RWPE2 (cell line): ENCODE data around the gene TMEM86A.
"Not testable (repeated sequence)": the region's sequence is repeated elsewhere in the genome, so short reads cannot be mapped to it uniquely, and the experiment has no call there.

Experiments used
- ATAC-seq: fragments of 200-7000 bp; cut with Tn5 transposase; 3 replicates; pipeline ENCODE4 v1.9.1; 2021; ENCODE audit warnings: low read depth
- DNase-seq: peaks from one replicate; pipeline ENCODE4 v3.0.0-alpha.2; 2020; ENCODE audit warnings: low spot score
- H3K27ac ChIP-seq: fragments of 450-650 bp; 2 replicates; pipeline ENCODE4 v1.5.1; 2017; ENCODE audit warnings: mild to moderate bottlenecking; ENCODE audit not compliant: poor library complexity, severe bottlenecking
- H3K27me3 ChIP-seq: fragments of 250-450 bp; sonication (Bioruptor Pico); 2 replicates; pipeline ENCODE4 v1.5.1; 2021; ENCODE audit warnings: mild to moderate bottlenecking, moderate library complexity; ENCODE audit not compliant: insufficient read depth, poor library complexity, severe bottlenecking
- H3K36me3 ChIP-seq: fragments of 250-450 bp; sonication (Bioruptor Pico); 2 replicates; pipeline ENCODE4 v1.5.1; 2020; ENCODE audit warnings: low read depth, mild to moderate bottlenecking, moderate library complexity
- H3K4me1 ChIP-seq: fragments of 250-450 bp; sonication (Bioruptor Pico); 2 replicates; pipeline ENCODE4 v1.5.1; 2021; ENCODE audit warnings: mild to moderate bottlenecking, moderate library complexity; ENCODE audit not compliant: insufficient read depth, poor library complexity, severe bottlenecking
- H3K4me3 ChIP-seq: fragments of 250-450 bp; sonication (Bioruptor Pico); 2 replicates; pipeline ENCODE4 v1.5.1; 2021; ENCODE audit warnings: mild to moderate bottlenecking, moderate library complexity; ENCODE audit not compliant: severe bottlenecking
- H3K9me3 ChIP-seq: fragments of 250-450 bp; sonication (Bioruptor Pico); 2 replicates; pipeline ENCODE4 v1.5.1; 2021; ENCODE audit warnings: mild to moderate bottlenecking, moderate library complexity; ENCODE audit not compliant: severe bottlenecking
- CTCF ChIP-seq: fragments of 450-650 bp; IDR thresholded peaks from one replicate; pipeline ENCODE4 v1.5.1; 2017; ENCODE audit warnings: mild to moderate bottlenecking, moderate library complexity; ENCODE audit not compliant: poor library complexity, severe bottlenecking

The TMEM86A gene

GRCh38 chr11:18676803-18677202 lies 21.8 kb upstream of the TMEM86A start:
- TF ChIP-seq CTCF = no peak
- peaks cover 17% of the 10 kb centered on the region for H3K4me1 ChIP-seq
- H3K9me3 ChIP-seq = no peaks in the 10 kb centered on the region
- H3K4me3 ChIP-seq = no peak overlapping the region
- H3K27me3 ChIP-seq = no peaks in the 10 kb centered on the region
- peak overlapping the region; percentile 80 for H3K27ac ChIP-seq
- peak; percentile 98 for ATAC-seq
- H3K36me3 ChIP-seq = no peaks in the 10 kb centered on the region
- no peak for DNase-seq

GRCh38 chr11:18677560-18677959 lies 21.0 kb upstream of the TMEM86A start:
- H3K4me3 ChIP-seq = no peak overlapping the region
- no peaks in the 10 kb centered on the region for H3K9me3 ChIP-seq
- no peaks in the 10 kb centered on the region for H3K36me3 ChIP-seq
- H3K4me1 ChIP-seq = peaks cover 17% of the 10 kb centered on the region
- H3K27me3 ChIP-seq = no peaks in the 10 kb centered on the region
- DNase-seq (no peak), ATAC-seq (no peak)
- peak overlapping the region; percentile 80 for H3K27ac ChIP-seq
- no peak for TF ChIP-seq CTCF

DNA sequence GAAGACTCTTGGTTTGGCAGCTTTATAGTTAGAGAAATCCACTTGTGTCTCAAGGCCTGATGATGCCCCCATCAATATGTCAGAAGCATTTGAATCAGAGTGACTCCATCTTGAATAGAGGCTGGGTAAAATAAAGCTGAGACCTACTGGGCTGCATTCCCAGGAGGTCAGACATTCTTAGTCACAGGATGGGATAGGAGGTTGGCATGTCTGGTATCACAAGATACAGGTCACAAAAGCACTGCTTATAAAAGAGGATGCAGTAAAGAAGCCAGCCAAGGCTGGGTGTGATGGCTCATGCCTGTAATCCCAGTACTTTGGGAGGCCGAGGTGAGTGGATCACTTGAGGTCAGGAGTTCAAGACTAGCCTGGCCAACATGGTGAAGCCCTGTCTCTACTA lies 16.6 kb upstream of the TMEM86A start:
- H3K36me3 ChIP-seq, H3K4me3 ChIP-seq, DNase-seq, H3K9me3 ChIP-seq, H3K27me3 ChIP-seq, H3K27ac ChIP-seq, H3K4me1 ChIP-seq: not testable (repeated sequence)
- peak; percentile 35; the same call in 1 of the 3 replicates for ATAC-seq

GRCh38 chr11:18682466-18682865 lies 16.1 kb upstream of the TMEM86A start:
- ATAC-seq (no peak), DNase-seq (no peak)
- H3K9me3 ChIP-seq = peaks cover 3% of the 10 kb centered on the region
- H3K4me1 ChIP-seq = peaks cover 3% of the 10 kb centered on the region
- no peak overlapping the region for H3K4me3 ChIP-seq
- no peaks in the 10 kb centered on the region for H3K27me3 ChIP-seq
- no peak overlapping the region for H3K27ac ChIP-seq
- TF ChIP-seq CTCF = no peak
- H3K36me3 ChIP-seq = no peaks in the 10 kb centered on the region

DNA sequence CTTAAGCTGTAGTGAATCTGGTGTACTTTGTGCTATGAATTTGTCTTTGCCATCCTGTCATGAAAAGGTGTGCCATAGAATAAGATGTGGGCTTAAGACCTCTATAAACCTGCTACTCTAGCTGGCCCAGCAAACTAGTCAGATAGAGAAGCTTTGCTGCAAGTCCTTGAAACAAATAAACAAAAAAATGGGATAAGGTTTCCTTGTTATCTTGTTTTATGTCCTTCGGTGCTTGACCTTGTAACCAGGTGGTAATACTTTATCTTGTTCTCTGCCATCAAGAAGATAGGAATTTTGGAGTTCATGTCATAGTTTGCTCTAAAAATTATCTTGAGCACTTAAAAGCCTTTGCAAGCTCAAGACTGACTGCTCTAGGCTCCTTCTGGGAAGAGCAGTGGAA lies 14.3 kb upstream of the TMEM86A start:
- DNase-seq (no peak), ATAC-seq (no peak)
- Histone ChIP-seq H3K27me3 (no peaks in the 10 kb centered on the region), H3K36me3 (no peaks in the 10 kb centered on the region), H3K4me3 (no peak overlapping the region), H3K27ac (no peak overlapping the region), H3K4me1 (no peaks in the 10 kb centered on the region), H3K9me3 (peaks cover 3% of the 10 kb centered on the region)
- TF ChIP-seq CTCF = no peak

DNA sequence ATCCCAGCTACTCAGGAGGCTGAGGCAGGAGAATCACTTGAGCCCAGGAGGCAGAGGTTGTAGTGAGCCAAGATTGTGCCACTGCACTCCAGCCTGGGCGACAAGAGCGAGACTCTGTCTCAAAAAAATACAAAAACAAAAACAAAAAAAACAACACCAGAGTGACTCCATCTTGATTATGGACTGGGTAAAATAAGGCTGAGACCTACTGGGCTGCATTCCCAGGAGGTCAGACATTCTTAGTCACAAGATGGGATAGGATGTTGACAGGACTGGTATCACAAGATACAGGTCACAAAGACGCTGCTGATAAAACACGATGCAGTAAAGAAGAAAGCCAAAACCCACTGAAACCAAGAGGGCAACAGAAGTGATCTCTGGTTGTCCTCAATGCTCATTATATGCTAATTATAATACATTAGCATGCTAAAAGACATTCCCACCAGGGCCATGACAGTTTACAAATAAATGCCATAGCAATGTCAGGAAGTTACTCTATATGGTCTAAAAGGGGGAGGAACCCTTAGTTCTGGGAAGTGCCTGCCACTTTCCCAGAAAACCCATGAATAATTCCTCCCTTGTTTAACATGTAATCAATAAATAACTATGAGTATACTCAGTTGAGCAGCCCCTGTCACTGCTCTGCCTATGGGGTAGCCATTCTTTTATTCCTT lies 7.0 kb upstream of the TMEM86A start:
- H3K27me3 ChIP-seq, H3K4me1 ChIP-seq, H3K36me3 ChIP-seq, ATAC-seq, DNase-seq, H3K9me3 ChIP-seq, H3K4me3 ChIP-seq, H3K27ac ChIP-seq: not testable (repeated sequence)
